Nephron (organoid): ENCODE results near the gene TRAF3IP3.

ENCODE experiments used
- H3K27ac Mint-ChIP-seq, 3 experiments: 2 replicates each; pipeline ENCODE4 v1.8.0; 2020; ENCODE audit warnings: mixed read lengths in 3 of 3, mild to moderate bottlenecking in 2 of 3, moderate library complexity in 1 of 3
- H3K27me3 Mint-ChIP-seq: 2 replicates; pipeline ENCODE4 v1.8.0; 2021; ENCODE audit warnings: low read depth, mild to moderate bottlenecking, moderate library complexity, mixed read lengths
- H3K36me3 Mint-ChIP-seq: 2 replicates; pipeline ENCODE4 v1.8.0; 2020; ENCODE audit warnings: low read depth, mixed read lengths
- H3K4me1 Mint-ChIP-seq: 2 replicates; pipeline ENCODE4 v1.8.0; 2020; ENCODE audit warnings: mixed read lengths
- H3K4me3 Mint-ChIP-seq, 3 experiments: 2 replicates each; pipeline ENCODE4 v1.8.0; 2020; ENCODE audit warnings: mild to moderate bottlenecking in 3 of 3, mixed read lengths in 3 of 3, moderate library complexity in 2 of 3
- H3K9me3 Mint-ChIP-seq: 2 replicates; pipeline ENCODE4 v1.8.0; 2020; ENCODE audit warnings: mixed read lengths
- TF ChIP-seq, protein P1 (sequence below), 3 experiments: fragments of 200-600 bp; sonication (generic); IDR thresholded peaks; one replicate each; pipeline ENCODE4 v1.5.0; 2021; ENCODE audit warnings: antibody characterized with exemption in 3 of 3; ENCODE audit not compliant: unreplicated experiment in 3 of 3

The TRAF3IP3 gene

DNA sequence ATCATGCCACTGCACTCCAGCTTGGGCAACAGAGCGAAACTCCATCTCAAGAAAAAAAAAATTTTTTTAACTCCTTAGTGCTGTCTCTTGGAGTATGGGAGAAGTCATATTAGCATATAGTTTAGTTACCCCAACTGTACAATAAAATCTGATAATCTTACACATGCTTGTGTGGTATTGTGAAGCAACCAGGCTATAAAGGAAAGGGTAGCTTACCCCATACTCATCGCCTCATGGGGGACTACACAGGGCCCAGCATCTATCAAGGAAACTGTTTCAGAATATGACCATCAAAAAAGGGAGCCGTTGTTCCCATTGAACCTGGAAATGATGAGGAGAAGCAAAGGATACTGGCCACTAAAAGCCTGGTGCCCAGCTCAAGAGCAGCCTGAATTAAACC, 3.0 kb upstream of the TRAF3IP3 start:
- Mint-ChIP-seq H3K9me3 (no peaks in the 10 kb centered on the region), H3K4me3 (no peak overlapping the region), H3K4me1 (no peaks in the 10 kb centered on the region), H3K27me3 (peaks cover 20% of the 10 kb centered on the region), H3K36me3 (no peaks in the 10 kb centered on the region), H3K27ac (no peak overlapping the region)
- TF ChIP-seq, protein P1, sequence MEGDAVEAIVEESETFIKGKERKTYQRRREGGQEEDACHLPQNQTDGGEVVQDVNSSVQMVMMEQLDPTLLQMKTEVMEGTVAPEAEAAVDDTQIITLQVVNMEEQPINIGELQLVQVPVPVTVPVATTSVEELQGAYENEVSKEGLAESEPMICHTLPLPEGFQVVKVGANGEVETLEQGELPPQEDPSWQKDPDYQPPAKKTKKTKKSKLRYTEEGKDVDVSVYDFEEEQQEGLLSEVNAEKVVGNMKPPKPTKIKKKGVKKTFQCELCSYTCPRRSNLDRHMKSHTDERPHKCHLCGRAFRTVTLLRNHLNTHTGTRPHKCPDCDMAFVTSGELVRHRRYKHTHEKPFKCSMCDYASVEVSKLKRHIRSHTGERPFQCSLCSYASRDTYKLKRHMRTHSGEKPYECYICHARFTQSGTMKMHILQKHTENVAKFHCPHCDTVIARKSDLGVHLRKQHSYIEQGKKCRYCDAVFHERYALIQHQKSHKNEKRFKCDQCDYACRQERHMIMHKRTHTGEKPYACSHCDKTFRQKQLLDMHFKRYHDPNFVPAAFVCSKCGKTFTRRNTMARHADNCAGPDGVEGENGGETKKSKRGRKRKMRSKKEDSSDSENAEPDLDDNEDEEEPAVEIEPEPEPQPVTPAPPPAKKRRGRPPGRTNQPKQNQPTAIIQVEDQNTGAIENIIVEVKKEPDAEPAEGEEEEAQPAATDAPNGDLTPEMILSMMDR (IDR thresholded peaks at IDR 0.05; ENCODE audit: unreplicated experiment in 3 of 3): no peak

GRCh38 chr1:209755256-209755655, 597 bp upstream of the TRAF3IP3 start:
- no peaks in the 10 kb centered on the region for H3K36me3 Mint-ChIP-seq

GRCh38 chr1:209756615-209757445, 977 bp downstream of the TRAF3IP3 start:
- H3K36me3 Mint-ChIP-seq: no peaks in the 10 kb centered on the region
- TF ChIP-seq, protein P1 (IDR thresholded peaks at IDR 0.05; ENCODE audit: unreplicated experiment in 3 of 3): no peak
- H3K4me1 Mint-ChIP-seq: peaks cover 9% of the 10 kb centered on the region
- H3K4me3 Mint-ChIP-seq: no peak overlapping the region
- no peaks in the 10 kb centered on the region for H3K9me3 Mint-ChIP-seq
- H3K27ac Mint-ChIP-seq: no peak overlapping the region
- peaks cover 26% of the 10 kb centered on the region for H3K27me3 Mint-ChIP-seq

More at GRCh38 chr1:209755256-209755655, 597 bp upstream of the TRAF3IP3 start:
- TF ChIP-seq, protein P1 (IDR thresholded peaks at IDR 0.05; ENCODE audit: unreplicated experiment in 3 of 3): no peak
- Mint-ChIP-seq H3K27me3 (peaks cover 26% of the 10 kb centered on the region), H3K4me3 (no peak overlapping the region), H3K27ac (no peak overlapping the region), H3K9me3 (no peaks in the 10 kb centered on the region), H3K4me1 (peaks cover 9% of the 10 kb centered on the region)

GRCh38 chr1:209758400-209758799, 2.5 kb downstream of the TRAF3IP3 start:
- Mint-ChIP-seq H3K27ac (no peak overlapping the region), H3K9me3 (no peaks in the 10 kb centered on the region), H3K4me3 (no peak overlapping the region), H3K27me3 (peaks cover 38% of the 10 kb centered on the region), H3K4me1 (peaks cover 9% of the 10 kb centered on the region), H3K36me3 (no peaks in the 10 kb centered on the region)
- TF ChIP-seq, protein P1 (IDR thresholded peaks at IDR 0.05; ENCODE audit: unreplicated experiment in 3 of 3): no peak

- Mint-ChIP-seq H3K9me3 (no peaks in the 10 kb centered on the region), H3K4me3 (no peak overlapping the region), H3K27me3 (peaks cover 46% of the 10 kb centered on the region), H3K4me1 (peaks cover 9% of the 10 kb centered on the region), H3K36me3 (no peaks in the 10 kb centered on the region), H3K27ac (no peak overlapping the region)
- TF ChIP-seq, protein P1 (IDR thresholded peaks at IDR 0.05; ENCODE audit: unreplicated experiment in 3 of 3): no peak
Measured at GRCh38 chr1:209759829-209760359, 4.0 kb downstream of the TRAF3IP3 start.
